K562 (cell line): ENCODE results near the gene AURKB. TPM values are rescaled to one million over a fixed set of nuclear protein-coding genes. Genes with fewer than 3 reads are reported as not detected.

Experiments
- ATAC-seq: fragments of 200-7000 bp; cut with Tn5 transposase; 3 replicates; pipeline ENCODE4 v1.9.1; 2020; ENCODE audit warnings: moderate library complexity
- BruUV-seq: library from RNA; stranded (reverse); fragments of 400-500 nt; replicated peaks from 2 replicates; lab custom pipeline; 2021; lab: Mats Ljungman, UMichigan
- CTCF ChIA-PET: fragments of 300-600 bp; formaldehyde crosslinking; extraction: SDS; loops from one replicate; lab custom pipeline; 2021; ENCODE audit warnings: low intra/inter-chr PET ratio; lab: Yijun Ruan, JAX
- POLR2A ChIA-PET: fragments of 300-600, 350-650 bp; sonication (Branson Sonifier 250); formaldehyde crosslinking; extraction: SDS; loops from one replicate; lab custom pipeline; 2021; ENCODE audit warnings: antibody characterized with exemption, inconsistent platforms; lab: Yijun Ruan, JAX
- DNase-seq, 4 experiments: peaks; one replicate each; pipeline versions ENCODE4 v3.0.0 to v3.0.0-alpha.2; 2011 to 2018; ENCODE audit warnings: low spot score in 3 of 4, mixed read lengths in 3 of 4; ENCODE audit errors: extremely low read depth in 1 of 4
- FAIRE-seq: peaks from 2 replicates; lab custom pipeline; 2011; peaks lifted over from hg19 to GRCh38; lab: Jason Lieb, UNC
- H2AFZ ChIP-seq: 2 replicates; pipeline ENCODE4 v1.6.0; 2011; ENCODE audit warnings: low read depth, low read length, control low read depth, inconsistent platforms
- H3K27ac ChIP-seq: fragments of 200-600 bp; 3 replicates; pipeline ENCODE4 v1.8.0; 2011; ENCODE audit warnings: low read depth, mild to moderate bottlenecking, control low read depth, inconsistent platforms, low read length, moderate library complexity, mixed read lengths; ENCODE audit errors: extremely low read depth
- H3K27me3 ChIP-seq, 2 experiments: fragments of 300-600 bp in 1 of 2; 2 replicates in 1 of 2; 3 replicates in 1 of 2; pipeline versions ENCODE4 v1.6.0 to v1.8.0; 2011; ENCODE audit warnings: inconsistent platforms in 2 of 2, low read length in 2 of 2, mild to moderate bottlenecking in 1 of 2, mixed read lengths in 1 of 2, moderate library complexity in 1 of 2; ENCODE audit not compliant: control insufficient read depth in 2 of 2, insufficient read depth in 2 of 2
- H3K36me3 ChIP-seq: fragments of 300-600 bp; 3 replicates; pipeline ENCODE4 v1.8.0; 2011; ENCODE audit warnings: mild to moderate bottlenecking, low read length, inconsistent platforms; ENCODE audit not compliant: control insufficient read depth, insufficient read depth
- H3K4me1 ChIP-seq, 2 experiments: fragments of 200-600 bp in 1 of 2; replicated peaks in 1 of 2; 2 replicates in 1 of 2; 3 replicates in 1 of 2; pipeline versions ENCODE4 v1.5.1 to v1.8.0; 2011; ENCODE audit warnings: inconsistent platforms in 2 of 2, low read length in 2 of 2, mild to moderate bottlenecking in 1 of 2, mixed read lengths in 1 of 2, moderate library complexity in 1 of 2; ENCODE audit not compliant: control insufficient read depth in 2 of 2, insufficient read depth in 2 of 2
- H3K4me2 ChIP-seq: 2 replicates; pipeline ENCODE4 v1.6.1; 2011; ENCODE audit warnings: low read length, control low read depth, inconsistent platforms, mixed read lengths; ENCODE audit not compliant: insufficient read depth
- H3K4me3 ChIP-seq: fragments of 200-600 bp; sonication (generic), shearing (Covaris generic); 2 replicates; pipeline ENCODE4 v1.5.1; 2016; ENCODE audit warnings: control low read depth, inconsistent platforms
- H3K79me2 ChIP-seq: fragments of 200-600 bp; 3 replicates; pipeline ENCODE4 v1.8.0; 2011; ENCODE audit warnings: low read length, inconsistent platforms; ENCODE audit not compliant: control insufficient read depth, insufficient read depth
- H3K9ac ChIP-seq, 2 experiments: 2 replicates each; pipeline versions ENCODE4 v1.6.0 to v1.6.1; 2011; ENCODE audit warnings: low read depth in 2 of 2, low read length in 2 of 2, control low read depth in 1 of 2, inconsistent platforms in 1 of 2, mild to moderate bottlenecking in 1 of 2, mixed read lengths in 1 of 2; ENCODE audit not compliant: insufficient read depth in 1 of 2
- H3K9me1 ChIP-seq: one replicate; pipeline ENCODE4 v1.6.0; 2011; ENCODE audit warnings: inconsistent platforms, mild to moderate bottlenecking, low read length, moderate library complexity; ENCODE audit not compliant: control insufficient read depth, insufficient read depth
- H3K9me3 ChIP-seq: replicated peaks from 2 replicates; pipeline ENCODE4 v1.5.1; 2011; ENCODE audit warnings: low read depth, low read length, inconsistent platforms; ENCODE audit not compliant: control insufficient read depth, insufficient read depth
- H4K20me1 ChIP-seq: replicated peaks from 2 replicates; pipeline ENCODE4 v1.6.1; 2011; ENCODE audit warnings: low read length, inconsistent platforms, mixed read lengths; ENCODE audit not compliant: control insufficient read depth, insufficient read depth
- CBX8 ChIP-seq: fragments of 200-600 bp; sonication (generic); IDR thresholded peaks from 2 replicates; pipeline ENCODE4 v1.6.1; 2012; ENCODE audit warnings: borderline replicate concordance, mixed run types, low read depth, mild to moderate bottlenecking, moderate library complexity, mixed read lengths, low read length, control low read depth, inconsistent platforms; ENCODE audit not compliant: poor library complexity, severe bottlenecking; ENCODE audit errors: extremely low read depth
- COPS2 ChIP-seq: fragments of 450-650 bp; conservative IDR thresholded peaks from 2 replicates; pipeline ENCODE4 v1.6.1; 2016; ENCODE audit warnings: mild to moderate bottlenecking, moderate library complexity
- EGR1 ChIP-seq: fragments of 450-650 bp; conservative IDR thresholded peaks from 2 replicates; pipeline ENCODE4 v1.6.1; 2017; ENCODE audit warnings: mild to moderate bottlenecking
- EP300 ChIP-seq: IDR thresholded peaks from 2 replicates; pipeline ENCODE4 v1.6.1; 2012; ENCODE audit warnings: low read length, improper control_type of control experiment
- HCFC1 ChIP-seq: IDR thresholded peaks from 2 replicates; pipeline ENCODE4 v1.6.1; 2012; ENCODE audit warnings: low read depth, low read length, improper control_type of control experiment
- LEF1 ChIP-seq: fragments of 450-650 bp; IDR thresholded peaks from 2 replicates; pipeline ENCODE4 v1.6.1; 2016; ENCODE audit warnings: mild to moderate bottlenecking
- MED1 ChIP-seq: sonication (generic); formaldehyde crosslinking; IDR thresholded peaks from 2 replicates; pipeline ENCODE4 v1.8.1; 2023; ENCODE audit warnings: missing genetic modification reagents, borderline replicate concordance
- MTF1 ChIP-seq: fragments of 250-450 bp; sonication (Bioruptor Pico); IDR thresholded peaks from 2 replicates; pipeline ENCODE4 v1.9.0; 2021; ENCODE audit warnings: moderate library complexity, mild to moderate bottlenecking, inconsistent platforms, borderline replicate concordance
- NCOA6 ChIP-seq: fragments of 450-650 bp; IDR thresholded peaks from 2 replicates; pipeline ENCODE4 v1.6.1; 2017; ENCODE audit warnings: mild to moderate bottlenecking
- PYGO2 ChIP-seq: fragments of 450-650 bp; IDR thresholded peaks from 2 replicates; pipeline ENCODE4 v1.6.1; 2016; ENCODE audit warnings: mild to moderate bottlenecking, missing genetic modification characterization, moderate library complexity, missing compliant biosample characterization
- SREBF1 ChIP-seq: fragments of 150-350 bp; IDR thresholded peaks from 2 replicates; pipeline ENCODE4 v1.6.1; 2014; ENCODE audit warnings: antibody characterized with exemption, low read depth, low read length, borderline replicate concordance
- TSC22D4 ChIP-seq: fragments of 450-650 bp; IDR thresholded peaks from 2 replicates; pipeline ENCODE4 v1.6.1; 2016; ENCODE audit warnings: missing genetic modification characterization, missing biosample characterization, control low read depth
- XRCC5 ChIP-seq: fragments of 200-400 bp; formaldehyde crosslinking; IDR thresholded peaks from 2 replicates; pipeline ENCODE4 v1.6.1; 2017; ENCODE audit warnings: low read depth, mild to moderate bottlenecking, low read length
- ZC3H11A ChIP-seq: IDR thresholded peaks from 2 replicates; pipeline ENCODE4 v1.6.1; 2012; ENCODE audit warnings: low read depth, low read length, improper control_type of control experiment
- ZC3H4 ChIP-seq: sonication (generic); formaldehyde crosslinking; IDR thresholded peaks from 2 replicates; pipeline ENCODE4 v1.9.0; 2021; ENCODE audit warnings: missing genetic modification reagents, borderline replicate concordance
- ZKSCAN3 ChIP-seq: fragments of 250-450 bp; sonication (Bioruptor Pico); IDR thresholded peaks from 2 replicates; pipeline ENCODE4 v1.4.0; 2020
- ZNF12 ChIP-seq: sonication (generic); formaldehyde crosslinking; IDR thresholded peaks from 2 replicates; pipeline ENCODE4 v1.4.0; 2020; ENCODE audit warnings: mild to moderate bottlenecking, missing genetic modification reagents
- ZNF263 ChIP-seq: sonication (generic); formaldehyde crosslinking; IDR thresholded peaks from 2 replicates; pipeline ENCODE4 v1.8.0; 2022; ENCODE audit warnings: mild to moderate bottlenecking, missing genetic modification reagents, borderline replicate concordance
- ZNF282 ChIP-seq: sonication (generic); formaldehyde crosslinking; IDR thresholded peaks from 2 replicates; pipeline ENCODE4 v1.8.1; 2023; ENCODE audit warnings: missing genetic modification reagents
- ZNF589 ChIP-seq: fragments of 200-800 bp; sonication (Bioruptor generic); IDR thresholded peaks from 2 replicates; pipeline ENCODE4 v1.6.1; 2016; ENCODE audit warnings: low read depth, missing genetic modification characterization, missing compliant biosample characterization
- WGBS: fragments of 100-300 bp; shearing (Covaris generic); methylation state at CpG from one replicate; pipeline ENCODE4 v1.1.6; 2016; ENCODE audit warnings: low coverage, mixed read lengths; ENCODE audit not compliant: insufficient coverage; ENCODE audit errors: missing lambda C conversion rate; 5-methylcytosine and 5-hydroxymethylcytosine counted together
- in situ Hi-C: fragments of 300-500 bp; cut with MboI; formaldehyde crosslinking; loops from 4 replicates; pipeline ENCODE4 v1.15.0; 2018; ENCODE audit warnings: inconsistent platforms, mixed read lengths
- intact Hi-C: fragments of 100-400 bp; cut with micrococcal nuclease; formaldehyde crosslinking; loops from 2 replicates; pipeline ENCODE4 v1.14.2; 2022
- polyA plus RNA-seq, 8 experiments: library from polyadenylated mRNA; depleted of rRNA in 4 of 8; stranded (reverse) in 5 of 8; unstranded in 3 of 8; fragments of >200 nt; fragmentation: Nextera tagmentation in 2 of 8; fragmentation: Illumina TruSeq in 1 of 8; extraction: Ambion mirVana in 2 of 8; extraction: Trizol in 1 of 8; gene quantifications; 2 replicates each; pipeline versions ENCODE4 v1.2.1 to v1.2.3, GENCODE V29; 2011 to 2014; ENCODE audit warnings: inconsistent platforms in 1 of 8, missing spikeins in 1 of 8
- total RNA-seq, 7 experiments: library from RNA; depleted of rRNA in 6 of 7; stranded (reverse); fragments of >200 nt in 6 of 7; fragmentation: Illumina TruSeq in 2 of 7; extraction: Trizol in 2 of 7; gene quantifications; 2 replicates each; pipeline versions ENCODE4 v1.2.1 to v1.2.3, GENCODE V29; 2011 to 2021; ENCODE audit warnings: low replicate concordance in 1 of 7
- TF ChIP-seq, protein P1 (sequence below): fragments of 250-450 bp; sonication (Bioruptor Pico); IDR thresholded peaks from 2 replicates; pipeline ENCODE4 v1.5.0; 2021; ENCODE audit warnings: mild to moderate bottlenecking, moderate library complexity

The AURKB gene
- total and polyA plus RNA-seq, 9 of the 15 experiments (the other 6 are each of a cell fraction or from before 2014, with no cell fraction given): 27.2 to 114 (median 74.8) TPM

GRCh38 chr17:8187517-8188262 is 22.7 kb downstream of the AURKB start:
- Histone ChIP-seq H3K79me2 (peaks cover 18% of the 10 kb centered on the region), H3K27me3 (no peaks in the 10 kb centered on the region), H3K27ac (peak overlapping the region; percentile 95), H3K9ac (peak overlapping the region; percentile 81 to 93), H2AFZ (peak overlapping the region; percentile 68), H4K20me1 (peaks cover 10% of the 10 kb centered on the region), H3K9me1 (no peaks in the 10 kb centered on the region), H3K9me3 (no peaks in the 10 kb centered on the region), H3K36me3 (no peaks in the 10 kb centered on the region), H3K4me1 (peaks cover 30 to 33% of the 10 kb centered on the region in 2 experiments), H3K4me3 (peak overlapping the region; percentile 94), H3K4me2 (peak overlapping the region; percentile 100)
- in situ Hi-C loops: no loop called here
- ChIA-PET POLR2A (interaction anchor here (1.6 to 2.9 kb wide), 4 partner anchors 14 to 68 kb away, joined by 4 to 27 read pairs (median 9); no protein-coding TSS in a partner anchor), CTCF (interaction anchor here (0.6 kb wide), 1 partner anchor 51 kb away, joined by 3 read pairs; no protein-coding TSS in a partner anchor)
- under 1% methylated on average over 23 of the region's 25 CpGs for WGBS
- ATAC-seq (peak; percentile 69), FAIRE-seq (peak; percentile 98), DNase-seq (peak; percentile 35 to 95 (median 56))
- TSS peak; percentile 100 for BruUV-seq
- intact Hi-C loops: loop anchor here (1.0 to 10.0 kb wide), 5 partner anchors 34 to 117 kb away; no protein-coding TSS in a partner anchor
- no peak for TF ChIP-seq PYGO2 (tag)
- no peak for TF ChIP-seq ZNF589 (CRISPR knock-in tag)
- no peak for TF ChIP-seq ZKSCAN3
- peak; percentile 62 for TF ChIP-seq EP300
- no peak for TF ChIP-seq ZNF282 (CRISPR knock-in tag)
- no peak for TF ChIP-seq EGR1
- no peak for TF ChIP-seq LEF1
- TF ChIP-seq, protein P1, sequence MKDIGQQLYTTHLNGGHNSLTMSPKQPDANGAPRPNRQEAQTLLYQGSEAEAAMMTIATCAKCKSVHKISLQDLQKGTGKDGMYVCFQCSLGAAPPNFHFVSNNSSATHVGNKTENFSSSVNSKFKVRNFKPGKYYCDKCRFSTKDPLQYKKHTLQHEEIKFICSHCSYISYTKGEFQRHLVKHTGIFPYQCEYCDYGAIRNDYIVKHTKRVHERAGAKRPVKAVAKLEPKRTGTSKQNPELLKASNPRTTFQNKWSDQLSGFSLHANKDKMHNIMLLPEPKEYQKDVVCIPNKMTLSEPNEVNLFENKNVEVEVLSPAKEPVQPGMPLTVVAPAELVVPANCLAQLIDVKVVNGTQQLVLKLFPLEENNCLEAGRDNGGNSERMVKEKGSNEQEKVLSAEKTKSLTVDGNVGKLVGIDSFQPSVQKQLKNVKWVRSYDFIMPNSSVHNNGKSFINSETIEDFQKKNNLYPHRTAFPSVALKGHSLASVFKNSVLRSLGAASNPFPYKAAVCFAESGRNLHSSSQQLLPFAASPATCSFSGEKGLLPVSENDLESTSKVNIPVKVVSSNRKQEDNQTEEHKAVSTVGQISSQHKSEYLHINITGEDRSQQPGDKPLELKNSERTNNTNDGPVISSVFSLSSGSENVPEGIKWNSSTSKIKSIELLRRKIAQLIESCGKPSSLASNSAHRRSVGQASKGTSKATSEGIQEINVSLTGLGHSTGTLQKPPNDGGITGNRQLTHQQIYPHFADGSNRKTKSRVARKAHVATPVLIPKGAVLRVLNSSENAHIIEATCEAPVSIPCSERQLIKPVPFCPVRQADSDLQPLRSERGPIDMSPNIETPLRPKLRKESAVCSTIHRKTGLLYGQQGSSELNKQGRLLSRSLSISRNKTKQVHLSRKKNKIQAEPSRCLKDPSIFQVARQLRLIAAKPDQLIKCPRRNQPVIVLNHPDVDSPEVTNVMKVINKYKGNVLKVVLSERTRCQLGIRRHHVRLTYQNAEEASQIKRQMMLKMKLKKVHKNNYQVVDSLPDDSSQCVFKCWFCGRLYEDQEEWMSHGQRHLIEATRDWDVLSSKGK: no peak
- TF ChIP-seq CBX8: no peak
- no peak for TF ChIP-seq XRCC5
- TF ChIP-seq MED1: no peak
- no peak for TF ChIP-seq NCOA6
- no peak for TF ChIP-seq ZC3H11A
- TF ChIP-seq ZNF12 (CRISPR knock-in tag): no peak
- TF ChIP-seq ZC3H4 (CRISPR knock-in tag): no peak
- no peak for TF ChIP-seq HCFC1
- TF ChIP-seq ZNF263 (CRISPR knock-in tag): no peak
- TF ChIP-seq COPS2: no peak
- no peak for TF ChIP-seq MTF1 (CRISPR knock-in tag)
- no peak for TF ChIP-seq SREBF1
- no peak for TF ChIP-seq TSC22D4
